ENCODE measurements around the gene ATP1A2. TPM values are rescaled to one million over a fixed set of nuclear protein-coding genes. Genes with fewer than 3 reads are reported as not detected.
A peak's percentile ranks its signal among the peaks of the same experiment; 100 is the strongest.

The ATP1A2 gene
- total and polyA plus RNA-seq, 4 donors = 1.1 to 7.9 (median 3.1) TPM

DNA sequence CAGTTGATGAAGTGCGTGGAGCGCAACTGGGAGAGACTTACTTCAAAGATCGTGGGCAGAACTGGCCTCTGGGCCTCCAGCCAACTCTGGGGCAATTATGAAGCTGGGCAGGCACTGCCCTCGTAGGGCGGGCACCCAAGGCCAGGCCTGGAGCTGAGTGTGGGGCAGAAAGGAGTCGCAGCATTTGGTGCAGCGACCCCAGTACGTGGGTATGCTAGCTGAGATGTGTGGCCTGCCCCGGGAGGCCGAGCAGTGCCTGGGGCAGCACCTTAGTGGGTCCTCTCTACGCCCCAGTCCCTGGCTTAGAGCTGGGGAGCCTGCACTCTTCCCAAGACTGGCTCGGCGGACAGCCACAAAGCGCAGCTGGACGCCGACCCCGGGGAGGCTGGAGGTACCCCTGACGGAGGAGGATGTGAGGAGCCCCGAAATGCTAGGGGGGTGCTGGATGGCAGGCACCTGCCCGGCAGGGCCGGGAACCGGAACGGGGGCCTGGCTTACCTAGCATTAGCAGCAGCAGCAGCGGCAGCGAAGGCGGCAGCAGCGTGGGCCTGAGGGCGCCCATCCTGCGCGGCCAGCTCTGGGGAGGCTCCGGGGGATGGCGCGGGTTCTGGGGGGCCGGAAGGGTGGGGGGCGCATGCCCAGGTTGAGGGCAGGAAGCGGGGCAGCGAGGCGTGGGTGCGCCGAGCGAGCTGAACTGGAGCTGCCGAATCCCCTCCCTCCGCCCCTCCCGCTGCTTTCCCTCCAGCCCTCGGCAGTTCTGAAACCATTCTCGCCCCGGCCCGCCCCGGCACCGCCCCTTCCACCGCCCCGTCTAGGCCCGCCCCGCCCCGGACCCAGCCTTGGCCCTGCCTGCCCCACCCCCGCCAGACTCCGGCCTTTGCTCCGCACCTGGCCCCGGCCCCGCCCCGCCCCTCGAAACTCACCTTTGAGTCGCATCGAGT, 17.4 kb upstream of the ATP1A2 start, which contains the start of gene IGSF8:
Gene IGSF8, minus strand, starts transcription at position 709 of the 941 bp plus-strand sequence. Its CDS starts 147 bp downstream, at position 562.
- H3K9ac ChIP-seq (ENCODE audit: insufficient read depth in 1 of 2, low read length in 2 of 2) = peak within 1 kb of the TSS; percentile 86 to 91
- no peaks in the 10 kb centered on the region for H3K9me3 ChIP-seq (ENCODE audit: control insufficient read depth in 4 of 4, insufficient read depth in 3 of 4, low read length in 3 of 4)
- WGBS, 2 donors = 3 to 5% methylated on average over 24 to 64 of the region's 64 CpGs
- DNase-seq (peak; percentile 88 to 94 (median 94)), ATAC-seq (ENCODE audit: insufficient read depth, low FRiP score) (peak; percentile 88)
- peaks cover 0 to 44% (median 20%) of the 10 kb centered on the region in 5 donors for H3K4me1 ChIP-seq (ENCODE audit: control insufficient read depth in 5 of 5, insufficient read depth in 5 of 5, low read length in 5 of 5)
- H3K4me3 ChIP-seq = peak within 1 kb of the TSS; percentile 72
- TF ChIP-seq, protein P1, sequence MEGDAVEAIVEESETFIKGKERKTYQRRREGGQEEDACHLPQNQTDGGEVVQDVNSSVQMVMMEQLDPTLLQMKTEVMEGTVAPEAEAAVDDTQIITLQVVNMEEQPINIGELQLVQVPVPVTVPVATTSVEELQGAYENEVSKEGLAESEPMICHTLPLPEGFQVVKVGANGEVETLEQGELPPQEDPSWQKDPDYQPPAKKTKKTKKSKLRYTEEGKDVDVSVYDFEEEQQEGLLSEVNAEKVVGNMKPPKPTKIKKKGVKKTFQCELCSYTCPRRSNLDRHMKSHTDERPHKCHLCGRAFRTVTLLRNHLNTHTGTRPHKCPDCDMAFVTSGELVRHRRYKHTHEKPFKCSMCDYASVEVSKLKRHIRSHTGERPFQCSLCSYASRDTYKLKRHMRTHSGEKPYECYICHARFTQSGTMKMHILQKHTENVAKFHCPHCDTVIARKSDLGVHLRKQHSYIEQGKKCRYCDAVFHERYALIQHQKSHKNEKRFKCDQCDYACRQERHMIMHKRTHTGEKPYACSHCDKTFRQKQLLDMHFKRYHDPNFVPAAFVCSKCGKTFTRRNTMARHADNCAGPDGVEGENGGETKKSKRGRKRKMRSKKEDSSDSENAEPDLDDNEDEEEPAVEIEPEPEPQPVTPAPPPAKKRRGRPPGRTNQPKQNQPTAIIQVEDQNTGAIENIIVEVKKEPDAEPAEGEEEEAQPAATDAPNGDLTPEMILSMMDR (IDR thresholded peaks at IDR 0.05; ENCODE audit: control extremely low read depth, extremely low read depth) = no peak
- H3K27me3 ChIP-seq (ENCODE audit: control insufficient read depth in 3 of 3, insufficient read depth in 3 of 3, low read length in 2 of 3) = no peaks in the 10 kb centered on the region
- H3K27ac ChIP-seq (ENCODE audit: low read depth in 1 of 2, low read length in 1 of 2) = peak within 1 kb of the TSS; percentile 76 to 93
- peaks cover 0 to 15% (median 5%) of the 10 kb centered on the region in 4 donors for H3K36me3 ChIP-seq (ENCODE audit: control insufficient read depth in 4 of 4, insufficient read depth in 4 of 4, low read length in 4 of 4)

DNA sequence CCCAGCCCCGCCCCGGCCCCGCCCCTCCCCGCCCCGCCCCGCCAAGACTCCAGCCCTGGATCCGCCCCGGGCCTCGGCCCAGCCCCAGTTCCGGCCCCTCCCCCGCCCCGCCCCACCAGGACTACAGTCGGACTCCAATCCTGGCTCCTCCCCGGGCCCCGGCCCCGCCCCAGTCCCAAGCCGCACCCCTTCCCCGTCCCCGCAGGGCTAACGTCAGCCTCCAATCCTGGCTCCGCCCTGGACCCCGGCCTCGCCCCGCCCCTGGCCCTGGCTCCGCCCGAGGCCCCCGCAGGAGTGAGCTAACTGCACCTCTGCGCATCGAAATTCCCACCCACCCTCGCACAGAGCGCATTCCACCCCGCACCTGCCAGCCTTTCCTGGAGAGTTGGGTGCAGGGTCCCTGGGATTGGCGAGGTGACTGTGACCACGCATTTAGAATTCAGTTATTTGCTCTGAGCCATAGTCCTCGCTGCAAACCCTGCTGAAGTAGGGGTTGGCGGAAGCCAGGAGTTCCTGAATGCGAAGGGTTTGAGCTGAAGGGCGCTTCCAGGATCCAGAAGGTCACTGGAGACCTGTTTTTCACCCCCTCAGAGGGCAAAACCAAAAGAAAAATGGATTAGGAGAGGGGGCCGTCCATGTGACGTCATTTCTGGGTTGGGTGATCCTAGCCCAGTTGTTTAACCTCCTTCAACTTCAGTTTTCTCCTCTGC, 16.6 kb upstream of the ATP1A2 start:
- H3K27me3 ChIP-seq (ENCODE audit: control insufficient read depth in 3 of 3, insufficient read depth in 3 of 3, low read length in 2 of 3) = no peaks in the 10 kb centered on the region
- peak overlapping the region; percentile 86 to 91 for H3K9ac ChIP-seq (ENCODE audit: insufficient read depth in 1 of 2, low read length in 2 of 2)
- peaks cover 0 to 50% (median 22%) of the 10 kb centered on the region in 5 donors for H3K4me1 ChIP-seq (ENCODE audit: control insufficient read depth in 5 of 5, insufficient read depth in 5 of 5, low read length in 5 of 5)
- peak overlapping the region; percentile 26 for H3K4me3 ChIP-seq
- H3K9me3 ChIP-seq (ENCODE audit: control insufficient read depth in 4 of 4, insufficient read depth in 3 of 4, low read length in 3 of 4) = no peaks in the 10 kb centered on the region
- ATAC-seq (ENCODE audit: insufficient read depth, low FRiP score) = peak; percentile 90
- peak; percentile 97 to 99 (median 98) for DNase-seq
- 2% methylated on average over 26 to 40 of the region's 40 CpGs for WGBS, 2 donors
- H3K27ac ChIP-seq (ENCODE audit: low read depth in 1 of 2, low read length in 1 of 2) = peak overlapping the region; percentile 76 to 93
- peaks cover 0 to 9% (median 3%) of the 10 kb centered on the region in 4 donors for H3K36me3 ChIP-seq (ENCODE audit: control insufficient read depth in 4 of 4, insufficient read depth in 4 of 4, low read length in 4 of 4)
- TF ChIP-seq, protein P1 (IDR thresholded peaks at IDR 0.05; ENCODE audit: control extremely low read depth, extremely low read depth) = no peak

DNA sequence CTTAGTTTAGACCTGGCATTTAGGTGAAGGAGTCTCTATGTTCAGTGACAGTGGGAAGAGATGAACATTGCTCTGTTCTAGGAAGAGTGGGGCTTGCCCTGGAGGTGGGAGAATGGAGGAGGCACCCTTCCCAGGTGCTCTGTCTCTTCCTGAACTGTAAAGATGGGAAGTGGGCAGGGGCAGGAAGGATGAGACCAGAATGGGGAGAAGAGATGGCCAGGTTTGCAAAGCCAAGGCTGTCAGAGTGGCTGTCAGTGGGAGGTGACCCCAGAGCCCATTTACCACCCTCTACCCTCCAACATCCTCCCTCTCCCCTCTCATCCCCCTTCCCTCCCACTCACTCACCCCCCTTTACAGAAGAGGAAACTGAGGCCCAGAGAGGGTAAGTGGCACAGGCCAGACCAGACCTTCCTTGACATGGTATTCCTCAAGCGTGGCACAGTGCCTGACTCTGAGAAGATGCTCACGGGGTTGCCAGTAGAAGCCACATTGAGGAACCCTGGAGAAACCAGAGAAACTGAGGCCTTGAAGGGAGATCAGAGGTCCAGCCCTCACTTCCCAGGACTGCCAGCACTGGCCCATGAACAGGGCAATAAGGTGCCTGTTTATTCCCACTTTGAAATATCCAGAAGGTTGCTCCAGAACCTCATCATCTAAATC, 15.7 kb upstream of the ATP1A2 start:
- Histone ChIP-seq H3K36me3 (ENCODE audit: control insufficient read depth in 4 of 4, insufficient read depth in 4 of 4, low read length in 4 of 4) (peaks cover 0 to 2% (median 0%) of the 10 kb centered on the region in 4 donors), H3K4me3 (no peak overlapping the region), H3K9ac (ENCODE audit: insufficient read depth in 1 of 2, low read length in 2 of 2) (no peak overlapping the region), H3K27ac (ENCODE audit: low read depth in 1 of 2, low read length in 1 of 2) (peak overlapping the region in 1 of 2 donors; percentile 66), H3K4me1 (ENCODE audit: control insufficient read depth in 5 of 5, insufficient read depth in 5 of 5, low read length in 5 of 5) (peaks cover 0 to 58% (median 23%) of the 10 kb centered on the region in 5 donors), H3K9me3 (ENCODE audit: control insufficient read depth in 4 of 4, insufficient read depth in 3 of 4, low read length in 3 of 4) (no peaks in the 10 kb centered on the region), H3K27me3 (ENCODE audit: control insufficient read depth in 3 of 3, insufficient read depth in 3 of 3, low read length in 2 of 3) (no peaks in the 10 kb centered on the region)
- DNase-seq = no peak
- 90 to 99% methylated on average over 2 of the region's 2 CpGs for WGBS, 2 donors
- ATAC-seq (ENCODE audit: insufficient read depth, low FRiP score) = no peak
- TF ChIP-seq, protein P1 (IDR thresholded peaks at IDR 0.05; ENCODE audit: control extremely low read depth, extremely low read depth) = no peak

All from lung (tissue), 12 donors.